Effector CD4-positive, alpha-beta T cell (primary cell): ENCODE data around the gene RNF215.
A peak's percentile ranks its signal among the peaks of the same experiment; 100 is the strongest.

ENCODE experiments used
- DNase-seq: peaks from one replicate; pipeline ENCODE4 v3.0.0-alpha.2; 2020

RNF215 gene

GRCh38 chr22:30393885-30394284 lies 6.7 kb upstream of the RNF215 start:
- DNase-seq, result no peak

- DNase-seq, result no peak
Observed at GRCh38 chr22:30393322-30393680, 6.1 kb upstream of the RNF215 start.

GRCh38 chr22:30392661-30393321 lies 5.6 kb upstream of the RNF215 start:
- no peak for DNase-seq

GRCh38 chr22:30390974-30391691 lies 3.9 kb upstream of the RNF215 start:
- peak; percentile 75 for DNase-seq

GRCh38 chr22:30386608-30386959 lies 627 bp downstream of the RNF215 start:
- no peak for DNase-seq

GRCh38 chr22:30385942-30386341 lies 1.3 kb downstream of the RNF215 start:
- DNase-seq, result no peak

GRCh38 chr22:30383061-30383460 lies 4.2 kb downstream of the RNF215 start:
- no peak for DNase-seq

GRCh38 chr22:30382340-30382739 lies 4.9 kb downstream of the RNF215 start:
- DNase-seq, result no peak

GRCh38 chr22:30381264-30381663 lies 5.9 kb downstream of the RNF215 start:
- no peak for DNase-seq

GRCh38 chr22:30380011-30380410 lies 7.2 kb downstream of the RNF215 start:
- no peak for DNase-seq

GRCh38 chr22:30375312-30375849 lies 11.8 kb downstream of the RNF215 start:
- DNase-seq, result no peak

- DNase-seq, result no peak
Observed at GRCh38 chr22:30373331-30374325, 13.6 kb downstream of the RNF215 start.

GRCh38 chr22:30372915-30373314 lies 14.3 kb downstream of the RNF215 start:
- no peak for DNase-seq

- no peak for DNase-seq
Observed at GRCh38 chr22:30371981-30372380, 15.2 kb downstream of the RNF215 start.

- no peak for DNase-seq
Observed at GRCh38 chr22:30371321-30371720, 15.9 kb downstream of the RNF215 start.

GRCh38 chr22:30370641-30371230 lies 16.5 kb downstream of the RNF215 start:
- no peak for DNase-seq

GRCh38 chr22:30368420-30368819 lies 18.8 kb downstream of the RNF215 start:
- DNase-seq, result no peak

GRCh38 chr22:30365891-30366290 lies 21.3 kb downstream of the RNF215 start:
- DNase-seq, result no peak

- DNase-seq, result no peak
Observed at GRCh38 chr22:30362651-30363281, 24.4 kb downstream of the RNF215 start.

- DNase-seq, result no peak
Observed at GRCh38 chr22:30361916-30362650, 25.1 kb downstream of the RNF215 start.

- DNase-seq, result no peak
Observed at GRCh38 chr22:30358541-30358940, 28.7 kb downstream of the RNF215 start.
